Liver (tissue), 9 donors: Measurements from ENCODE around the gene GPR152. TPM values are rescaled to one million over a fixed set of nuclear protein-coding genes. Genes with fewer than 3 reads are reported as not detected.
A peak's percentile ranks its signal among the peaks of the same experiment; 100 is the strongest.
"Not testable (repeated sequence)": the region's sequence is repeated elsewhere in the genome, so short reads cannot be mapped to it uniquely, and the experiment has no call there.

Experiments
- DNase-seq: peaks from one replicate; pipeline ENCODE4 v3.0.0-alpha.2; 2017; ENCODE audit warnings: low spot score
- H3K27ac ChIP-seq, 2 donors: one replicate each; pipeline ENCODE4 v1.7.0; 2013; ENCODE audit warnings: inconsistent platforms in 2 of 2, low read length in 2 of 2, control low read depth in 1 of 2, low read depth in 1 of 2, mild to moderate bottlenecking in 1 of 2
- H3K27me3 ChIP-seq, 4 donors: one replicate each; pipeline versions ENCODE4 v1.6.1 to v1.7.0; 2013; ENCODE audit warnings: low read length in 3 of 4, inconsistent platforms in 1 of 4, mild to moderate bottlenecking in 1 of 4, moderate library complexity in 1 of 4; ENCODE audit not compliant: control insufficient read depth in 4 of 4, insufficient read depth in 4 of 4
- H3K36me3 ChIP-seq, 4 donors: one replicate each; pipeline versions ENCODE4 v1.6.1 to v1.7.0; 2013; ENCODE audit warnings: low read length in 3 of 4, mild to moderate bottlenecking in 3 of 4, low read depth in 1 of 4, moderate library complexity in 1 of 4; ENCODE audit not compliant: control insufficient read depth in 4 of 4, insufficient read depth in 3 of 4
- H3K4me1 ChIP-seq, 4 donors: one replicate each; pipeline versions ENCODE4 v1.6.1 to v1.7.0; 2013; ENCODE audit warnings: low read length in 3 of 4, mild to moderate bottlenecking in 3 of 4, moderate library complexity in 1 of 4; ENCODE audit not compliant: control insufficient read depth in 4 of 4, insufficient read depth in 4 of 4
- H3K4me3 ChIP-seq, 3 donors: one replicate each; pipeline versions ENCODE4 v1.6.1 to v1.7.0; 2013; ENCODE audit warnings: low read length in 3 of 3, control low read depth in 1 of 3, low read depth in 1 of 3, mild to moderate bottlenecking in 1 of 3
- H3K9ac ChIP-seq, 2 donors: one replicate each; pipeline ENCODE4 v1.7.0; 2013; ENCODE audit warnings: low read length in 2 of 2, mild to moderate bottlenecking in 2 of 2, moderate library complexity in 2 of 2, control low read depth in 1 of 2, low read depth in 1 of 2
- H3K9me3 ChIP-seq, 4 donors: one replicate each; pipeline versions ENCODE4 v1.6.1 to v1.7.0; 2013; ENCODE audit warnings: low read length in 3 of 4; ENCODE audit not compliant: control insufficient read depth in 4 of 4
- EGR1 ChIP-seq, 2 donors: IDR thresholded peaks; 2 replicates each; pipeline ENCODE4 v1.6.1; 2016 to 2018; ENCODE audit warnings: antibody characterized with exemption in 2 of 2, low read depth in 2 of 2
- JUND ChIP-seq, 2 donors: IDR thresholded peaks; 2 replicates each; pipeline ENCODE4 v1.6.1; 2016; ENCODE audit warnings: antibody characterized with exemption in 2 of 2
- RXRA ChIP-seq, 2 donors: IDR thresholded peaks; 2 replicates each; pipeline ENCODE4 v1.6.1; 2017 to 2018; ENCODE audit warnings: antibody characterized with exemption in 2 of 2, mild to moderate bottlenecking in 1 of 2
- YY1 ChIP-seq: IDR thresholded peaks from 2 replicates; pipeline ENCODE4 v1.6.1; 2016; ENCODE audit warnings: antibody characterized with exemption, mild to moderate bottlenecking
- WGBS: extraction: QIAGEN DNeasy Blood & Tissue Kit; methylation state at CpG from one replicate; pipeline ENCODE4 v1.1.7; 2013; 5-methylcytosine and 5-hydroxymethylcytosine counted together
- polyA plus RNA-seq, 2 donors: library from polyadenylated mRNA; stranded (reverse) in 1 of 2; unstranded in 1 of 2; fragments of 200-250 nt in 1 of 2; fragments of >200 nt in 1 of 2; fragmentation: Nextera tagmentation in 1 of 2; extraction: Ambion mirVana in 1 of 2; gene quantifications; one replicate each; pipeline versions ENCODE4 v1.2.1 to v1.2.3, GENCODE V29; 2013 to 2015
- total RNA-seq, 2 donors: library from RNA; depleted of rRNA; stranded (reverse); fragments of >200 nt; gene quantifications; one replicate each; pipeline ENCODE4 v1.2.3, GENCODE V29; 2014
- TF ChIP-seq, protein P1 (sequence below): fragments of 150-350 bp; IDR thresholded peaks from 2 replicates; pipeline ENCODE4 v1.5.1; 2017; ENCODE audit warnings: improper control_type of control experiment, low read depth, low read length; ENCODE audit not compliant: missing input control
- donor health status: healthy.
- donor health status: healthy.
- donor health status: healthy.
- donor health status: healthy.
- donor health status: healthy.

The GPR152 gene
- total and polyA plus RNA-seq, 4 donors, result not detected

GRCh38 chr11:67482275-67482826 lies 29.8 kb upstream of the GPR152 start:
- H3K27ac ChIP-seq, result peak overlapping the region; percentile 62 to 74
- H3K36me3 ChIP-seq, result peaks cover 0 to 2% (median 0%) of the 10 kb centered on the region in 4 donors
- TF ChIP-seq EGR1 (IDR thresholded peaks at IDR 0.05; ENCODE audit: low read depth in 2 of 2), result no peak
- TF ChIP-seq YY1, result peak; percentile 4
- TF ChIP-seq RXRA (IDR thresholded peaks at IDR 0.05), result no peak
- no peak for TF ChIP-seq JUND (IDR thresholded peaks at IDR 0.05)
- H3K9me3 ChIP-seq, result no peaks in the 10 kb centered on the region
- H3K4me1 ChIP-seq, result peaks cover 10 to 25% (median 15%) of the 10 kb centered on the region in 4 donors
- H3K4me3 ChIP-seq, result peak overlapping the region; percentile 53 to 65 (median 61)
- WGBS, result 50% methylated on average over 19 of the region's 19 CpGs
- DNase-seq, result no peak
- H3K9ac ChIP-seq, result peak overlapping the region; percentile 68 to 79
- no peaks in the 10 kb centered on the region for H3K27me3 ChIP-seq

GRCh38 chr11:67477344-67478050 lies 25.0 kb upstream of the GPR152 start:
- not testable (repeated sequence) for H3K9me3 ChIP-seq, H3K9ac ChIP-seq, H3K36me3 ChIP-seq, H3K27me3 ChIP-seq, H3K4me3 ChIP-seq, H3K27ac ChIP-seq, DNase-seq
- H3K4me1 ChIP-seq, result peaks cover 5 to 14% (median 7%) of the 10 kb centered on the region in 4 donors
- 78% methylated on average over 13 of the region's 16 CpGs for WGBS

DNA sequence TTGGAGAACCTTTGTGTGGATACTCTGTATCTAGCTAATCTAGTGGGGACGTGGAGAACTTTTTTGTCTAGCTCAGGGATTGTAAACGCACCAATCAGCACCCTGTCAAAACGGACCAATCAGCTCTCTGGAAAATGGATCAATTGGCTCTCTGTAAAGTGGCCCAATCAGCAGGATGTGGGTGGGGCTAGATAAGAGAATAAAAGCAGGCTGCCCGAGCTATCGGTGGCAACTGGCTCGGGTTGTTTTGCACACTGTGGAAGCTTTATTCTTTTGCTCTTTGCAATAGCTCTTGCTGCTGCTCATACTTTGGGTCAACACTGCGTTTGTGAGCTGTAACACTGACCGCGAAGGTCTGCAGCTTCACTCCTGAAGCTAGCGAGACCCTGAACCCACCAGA lies 24.2 kb upstream of the GPR152 start:
- H3K36me3 ChIP-seq, H3K27me3 ChIP-seq, H3K27ac ChIP-seq, DNase-seq, H3K9me3 ChIP-seq, H3K4me3 ChIP-seq, H3K9ac ChIP-seq: not testable (repeated sequence)
- WGBS, result 82% methylated on average over 10 of the region's 10 CpGs
- peaks cover 3 to 11% (median 4%) of the 10 kb centered on the region in 4 donors for H3K4me1 ChIP-seq

GRCh38 chr11:67472882-67473281 lies 20.4 kb upstream of the GPR152 start:
- H3K27ac ChIP-seq, result no peak overlapping the region
- no peaks in the 10 kb centered on the region for H3K9me3 ChIP-seq
- H3K27me3 ChIP-seq, result no peaks in the 10 kb centered on the region
- H3K36me3 ChIP-seq, result no peaks in the 10 kb centered on the region
- H3K4me1 ChIP-seq, result peaks cover 5 to 21% (median 13%) of the 10 kb centered on the region in 4 donors
- TF ChIP-seq YY1, result no peak
- TF ChIP-seq, protein P1, sequence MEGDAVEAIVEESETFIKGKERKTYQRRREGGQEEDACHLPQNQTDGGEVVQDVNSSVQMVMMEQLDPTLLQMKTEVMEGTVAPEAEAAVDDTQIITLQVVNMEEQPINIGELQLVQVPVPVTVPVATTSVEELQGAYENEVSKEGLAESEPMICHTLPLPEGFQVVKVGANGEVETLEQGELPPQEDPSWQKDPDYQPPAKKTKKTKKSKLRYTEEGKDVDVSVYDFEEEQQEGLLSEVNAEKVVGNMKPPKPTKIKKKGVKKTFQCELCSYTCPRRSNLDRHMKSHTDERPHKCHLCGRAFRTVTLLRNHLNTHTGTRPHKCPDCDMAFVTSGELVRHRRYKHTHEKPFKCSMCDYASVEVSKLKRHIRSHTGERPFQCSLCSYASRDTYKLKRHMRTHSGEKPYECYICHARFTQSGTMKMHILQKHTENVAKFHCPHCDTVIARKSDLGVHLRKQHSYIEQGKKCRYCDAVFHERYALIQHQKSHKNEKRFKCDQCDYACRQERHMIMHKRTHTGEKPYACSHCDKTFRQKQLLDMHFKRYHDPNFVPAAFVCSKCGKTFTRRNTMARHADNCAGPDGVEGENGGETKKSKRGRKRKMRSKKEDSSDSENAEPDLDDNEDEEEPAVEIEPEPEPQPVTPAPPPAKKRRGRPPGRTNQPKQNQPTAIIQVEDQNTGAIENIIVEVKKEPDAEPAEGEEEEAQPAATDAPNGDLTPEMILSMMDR, result no peak
- WGBS, result 69% methylated on average over 7 of the region's 7 CpGs
- H3K4me3 ChIP-seq, result no peak overlapping the region
- no peak overlapping the region for H3K9ac ChIP-seq
- no peak for DNase-seq
